GM19043 (cell line): ENCODE data around the gene DIPK1C.
"Not testable (repeated sequence)": the region's sequence is repeated elsewhere in the genome, so short reads cannot be mapped to it uniquely, and the experiment has no call there.

Experiments used
- ATAC-seq: cut with Tn5 transposase; IDR thresholded peaks from one replicate; pipeline ENCODE4 v1.9.1; 2021; ENCODE audit warnings: low read depth; ENCODE audit not compliant: unreplicated experiment

The DIPK1C gene

GRCh38 chr18:74457043-74457724, at the start of gene DIPK1C:
Gene DIPK1C, minus strand, starts transcription at chr18:74457308. Its CDS starts 49 bp downstream, at chr18:74457259.
- ATAC-seq: no peak

DNA sequence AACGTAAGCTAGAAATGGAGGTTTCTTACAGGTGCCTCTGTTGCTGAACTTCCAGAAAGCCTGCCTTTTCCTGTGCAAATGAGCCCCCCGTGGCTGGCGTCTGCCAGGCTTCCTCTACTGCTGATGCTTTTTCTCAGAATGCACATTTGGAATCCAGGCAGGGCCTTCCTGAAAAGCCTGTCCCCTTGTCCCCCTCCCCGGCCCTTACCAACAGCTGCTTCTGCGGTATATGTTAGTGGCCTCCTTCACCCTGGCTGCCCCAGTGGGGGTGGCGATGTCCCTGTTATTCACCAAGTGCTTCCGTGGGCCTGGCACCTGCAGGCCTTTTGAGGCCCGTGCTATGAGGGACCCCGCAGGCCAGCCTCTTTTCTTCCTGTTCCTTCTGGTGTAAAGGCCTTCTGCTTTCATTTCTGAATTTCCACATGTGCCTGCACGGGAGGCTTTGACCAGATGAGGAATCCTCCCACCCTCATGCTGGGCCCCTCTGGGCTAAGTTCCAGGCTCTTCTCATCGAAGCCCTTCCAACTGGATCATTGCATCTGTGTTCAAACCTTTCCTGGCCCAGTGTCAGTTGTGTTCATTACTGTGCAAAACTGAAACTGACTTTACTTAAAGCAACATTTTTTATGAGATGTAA, 49.5 kb upstream of the DIPK1C start:
- no peak for ATAC-seq

GRCh38 chr18:74505776-74506175, 48.7 kb upstream of the DIPK1C start:
- ATAC-seq: no peak

- no peak for ATAC-seq
Observed at GRCh38 chr18:74503137-74503536, 46.0 kb upstream of the DIPK1C start.

DNA sequence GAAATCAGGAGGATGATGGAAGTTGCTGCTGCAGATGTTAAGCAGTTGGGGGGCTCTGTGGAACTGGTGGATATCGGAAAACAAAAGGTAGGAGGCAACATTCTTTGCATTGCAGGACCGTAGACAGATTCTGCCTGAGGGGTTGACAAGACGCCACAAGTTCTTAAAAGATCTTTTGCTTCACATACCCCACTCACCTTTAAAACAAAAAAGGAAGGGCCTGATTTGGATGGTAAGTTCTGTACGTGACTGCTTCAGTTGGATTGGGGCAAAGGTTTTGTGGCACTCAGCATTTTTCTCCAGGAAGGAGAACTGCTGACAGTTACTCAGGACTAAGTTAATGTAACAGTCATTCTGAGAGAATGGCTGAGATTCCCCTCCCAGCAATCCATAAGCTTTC, 44.3 kb upstream of the DIPK1C start:
- ATAC-seq: no peak

DNA sequence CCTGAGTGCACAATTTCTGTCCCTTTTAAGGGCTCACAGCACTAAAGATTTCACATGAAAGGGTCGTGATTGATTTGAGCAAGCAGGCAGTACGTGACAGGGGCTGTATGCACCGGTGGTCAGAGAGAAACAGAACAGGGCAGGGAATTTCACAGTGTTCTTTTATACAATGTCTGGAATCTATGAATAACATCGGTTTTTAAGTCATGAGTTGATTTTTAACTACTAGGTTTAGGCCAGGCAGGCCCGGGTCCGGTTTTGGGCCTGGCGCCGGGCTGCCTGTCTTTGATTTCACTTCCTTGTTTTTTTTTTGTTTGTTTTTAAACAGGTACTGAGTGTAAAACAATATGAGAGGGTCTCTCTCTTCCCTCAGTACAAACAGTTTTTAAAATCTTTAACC, 43.7 kb upstream of the DIPK1C start:
- ATAC-seq: not testable (repeated sequence)

DNA sequence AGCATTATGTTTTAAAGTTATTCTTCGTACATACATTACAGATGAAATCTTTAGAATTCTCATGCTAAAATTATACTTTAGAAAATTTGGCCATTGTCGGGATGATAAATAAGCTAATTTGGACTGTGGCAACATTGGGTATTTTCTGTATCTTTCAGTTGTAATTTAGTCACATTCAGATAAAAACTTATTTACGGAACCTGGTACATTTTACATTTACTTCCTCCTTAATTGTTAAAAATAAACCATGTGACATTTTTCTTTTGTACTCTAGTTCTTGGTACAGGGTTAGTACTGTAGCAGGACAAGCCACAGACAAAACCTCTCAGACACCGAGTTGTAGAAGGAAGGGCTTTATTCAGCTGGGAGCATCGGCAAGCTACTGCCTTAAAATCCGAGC, 43.3 kb upstream of the DIPK1C start:
- ATAC-seq: no peak

DNA sequence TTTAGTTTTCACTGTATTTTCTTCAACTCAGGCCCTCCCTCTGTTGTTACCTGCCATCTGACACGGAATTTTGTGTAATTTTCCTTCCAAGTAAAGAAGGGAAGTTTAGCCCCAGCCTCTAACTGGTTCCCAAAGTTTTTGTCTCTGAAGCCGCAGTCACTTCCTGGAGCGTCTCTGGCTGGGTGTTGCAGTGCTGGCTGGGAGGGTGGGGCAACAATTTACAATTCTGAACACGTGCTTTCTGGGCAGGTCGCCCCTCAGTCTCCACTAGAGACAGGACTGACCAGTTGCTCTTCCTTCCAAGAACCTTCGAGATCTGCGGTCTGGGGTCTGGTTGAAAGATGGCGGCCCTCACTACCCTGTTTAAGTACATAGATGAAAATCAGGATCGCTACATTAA, 42.5 kb upstream of the DIPK1C start:
- peak; percentile 34 for ATAC-seq

- peak; percentile 31 for ATAC-seq
Observed at GRCh38 chr18:74498712-74499627, 41.9 kb upstream of the DIPK1C start.

DNA sequence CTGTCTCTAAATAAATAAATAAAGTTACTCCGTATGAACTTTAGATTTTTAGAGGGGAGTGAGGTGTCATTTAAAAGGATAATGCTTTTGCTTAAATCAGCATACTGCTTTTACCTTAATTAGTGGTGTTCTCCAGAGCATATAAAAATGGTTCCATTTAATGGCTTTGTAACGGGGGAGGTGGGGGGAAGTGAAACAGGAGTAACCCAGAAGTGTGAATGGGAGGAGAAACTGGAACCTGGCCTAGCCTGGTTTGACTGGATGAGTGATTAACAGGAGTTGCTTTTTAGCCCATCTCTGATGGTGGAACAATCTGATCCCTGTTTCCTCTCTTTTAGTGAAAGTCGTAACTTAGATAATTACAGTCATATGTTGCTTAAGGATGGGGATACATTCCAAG, 40.7 kb upstream of the DIPK1C start:
- no peak for ATAC-seq

GRCh38 chr18:74497324-74497676, 40.2 kb upstream of the DIPK1C start:
- no peak for ATAC-seq

- peak; percentile 24 for ATAC-seq
Observed at GRCh38 chr18:74496508-74497323, 39.6 kb upstream of the DIPK1C start.

- ATAC-seq: peak; percentile 63
Observed at GRCh38 chr18:74495581-74496507, 38.7 kb upstream of the DIPK1C start, which contains the start of gene CNDP2. Gene CNDP2, plus strand, starts transcription at chr18:74496363. Its CDS starts 3,611 bp downstream, at chr18:74499974.

DNA sequence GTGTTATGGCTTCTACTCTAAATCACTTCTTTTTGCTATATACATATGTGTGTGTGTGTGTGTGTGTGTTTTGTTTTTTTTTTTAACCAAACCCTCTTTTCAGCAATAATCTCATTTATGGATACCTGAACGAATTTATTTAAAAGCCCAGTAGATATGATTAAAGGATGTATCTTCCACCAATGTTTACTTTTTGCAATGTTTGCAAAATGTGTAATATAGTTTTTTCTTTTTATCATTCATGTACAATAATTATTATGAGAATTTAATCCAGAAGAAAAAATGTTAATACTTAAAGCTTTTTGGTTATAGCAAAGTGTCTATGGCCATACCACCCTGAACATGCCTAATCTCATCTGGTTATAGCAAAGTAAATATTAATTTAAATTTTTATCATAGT, 37.4 kb upstream of the DIPK1C start:
- no peak for ATAC-seq

GRCh38 chr18:74493689-74494088, 36.6 kb upstream of the DIPK1C start:
- no peak for ATAC-seq

DNA sequence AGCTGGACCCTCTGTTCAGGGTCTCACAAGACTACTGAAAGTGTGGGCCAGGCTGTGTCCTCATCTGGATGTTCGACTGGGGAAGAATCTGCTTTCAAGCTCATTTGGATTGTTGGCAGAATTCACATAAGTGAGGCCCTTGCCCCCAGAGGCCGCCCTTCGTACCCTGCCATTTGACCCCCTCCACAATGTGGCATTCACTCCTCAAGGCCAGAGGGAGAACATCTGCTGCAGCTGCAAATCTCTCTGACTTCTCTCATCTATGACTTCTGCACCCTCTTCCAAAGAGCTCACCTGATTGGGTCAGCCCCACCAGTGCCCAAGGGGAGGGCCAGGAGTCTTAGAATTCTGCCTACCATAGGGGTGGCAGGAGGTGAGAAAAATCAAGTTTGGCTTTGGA, 35.2 kb upstream of the DIPK1C start:
- no peak for ATAC-seq

GRCh38 chr18:74489676-74490075, 32.6 kb upstream of the DIPK1C start:
- no peak for ATAC-seq

DNA sequence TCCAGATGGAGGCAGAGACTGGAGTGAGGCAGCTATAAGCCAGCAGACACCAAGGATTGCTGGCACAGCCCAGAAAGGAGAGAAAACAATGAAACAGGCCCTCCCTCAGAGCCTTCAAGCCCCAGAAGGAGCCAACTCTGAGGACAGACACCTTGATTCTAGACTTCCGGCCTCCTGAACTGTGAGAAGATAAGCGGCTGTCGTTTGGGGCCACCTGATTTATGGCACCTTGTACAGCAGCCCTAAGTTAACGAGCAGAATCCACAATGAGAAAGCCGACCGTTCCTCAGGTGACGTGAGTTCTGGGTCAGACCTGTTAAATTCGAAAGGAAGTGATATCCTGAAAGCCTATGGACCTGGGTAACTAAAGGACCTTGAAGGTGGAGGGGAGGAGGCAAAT, 31.8 kb upstream of the DIPK1C start:
- no peak for ATAC-seq

DNA sequence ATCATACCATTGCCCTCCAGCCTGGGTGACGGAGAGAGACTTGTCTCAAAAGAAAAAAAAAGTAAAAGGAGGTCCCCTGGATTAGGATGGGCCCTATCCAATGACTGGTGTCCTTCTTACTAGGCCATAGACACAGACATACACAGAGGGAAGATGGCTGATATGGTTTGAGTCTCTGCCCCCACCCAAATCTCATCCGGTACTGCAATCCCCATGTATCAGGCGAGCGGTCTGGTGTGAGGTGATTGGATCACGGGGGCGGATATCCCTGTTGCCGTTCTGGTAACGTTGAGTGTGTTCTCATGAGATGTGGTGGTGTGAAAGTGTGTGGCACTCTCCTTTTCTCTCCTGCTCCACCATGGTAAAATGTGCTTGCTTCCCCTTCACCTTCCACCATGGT, 31.2 kb upstream of the DIPK1C start:
- ATAC-seq: no peak
